Endothelial cell of umbilical vein (primary cell): ENCODE measurements around the gene IL3.
"Not testable (repeated sequence)": the region's sequence is repeated elsewhere in the genome, so short reads cannot be mapped to it uniquely, and the experiment has no call there.

Experiments
- POLR2A ChIP-seq: IDR thresholded peaks from 2 replicates; pipeline ENCODE4 v1.6.1; 2012; ENCODE audit warnings: low read depth, mild to moderate bottlenecking, control low read depth, low read length
- POLR2AphosphoS5 ChIP-seq: IDR thresholded peaks from 2 replicates; pipeline ENCODE4 v1.6.1; 2012; ENCODE audit warnings: low read depth, mild to moderate bottlenecking, control low read depth, low read length, moderate library complexity; ENCODE audit not compliant: insufficient read depth
- TF ChIP-seq, protein P1 (sequence below), 2 donors: IDR thresholded peaks; 1 replicate in 1 of 2; 2 replicates in 1 of 2; pipeline ENCODE4 v1.5.1; 2011; ENCODE audit warnings: low read length in 2 of 2, mild to moderate bottlenecking in 2 of 2, moderate library complexity in 2 of 2, control low read depth in 1 of 2, inconsistent platforms in 1 of 2, low read depth in 1 of 2; ENCODE audit not compliant: insufficient read depth in 1 of 2; ENCODE audit errors: extremely low read depth in 1 of 2
- TF ChIP-seq, protein P2 (sequence below): IDR thresholded peaks from 2 replicates; pipeline ENCODE4 v1.6.1; 2011; ENCODE audit not compliant: insufficient read depth, insufficient read length

DNA sequence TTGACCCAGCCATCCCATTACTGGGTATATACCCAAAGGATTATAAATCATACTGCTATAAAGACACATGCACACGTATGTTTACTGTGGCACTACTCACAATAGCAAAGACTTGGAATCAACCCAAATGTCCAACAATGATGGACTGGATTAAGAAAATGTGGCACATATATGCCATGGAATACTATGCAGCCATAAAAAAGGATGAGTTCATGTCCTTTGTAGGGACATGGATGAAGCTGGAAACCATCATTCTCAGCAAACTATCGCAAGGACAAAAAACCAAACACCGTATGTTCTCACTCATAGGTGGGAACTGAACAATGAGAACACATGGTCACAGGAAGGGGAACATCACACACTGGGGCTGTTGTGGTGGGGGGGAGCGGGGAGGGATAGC is 48.5 kb downstream of the IL3 start:
- TF ChIP-seq, protein P1, sequence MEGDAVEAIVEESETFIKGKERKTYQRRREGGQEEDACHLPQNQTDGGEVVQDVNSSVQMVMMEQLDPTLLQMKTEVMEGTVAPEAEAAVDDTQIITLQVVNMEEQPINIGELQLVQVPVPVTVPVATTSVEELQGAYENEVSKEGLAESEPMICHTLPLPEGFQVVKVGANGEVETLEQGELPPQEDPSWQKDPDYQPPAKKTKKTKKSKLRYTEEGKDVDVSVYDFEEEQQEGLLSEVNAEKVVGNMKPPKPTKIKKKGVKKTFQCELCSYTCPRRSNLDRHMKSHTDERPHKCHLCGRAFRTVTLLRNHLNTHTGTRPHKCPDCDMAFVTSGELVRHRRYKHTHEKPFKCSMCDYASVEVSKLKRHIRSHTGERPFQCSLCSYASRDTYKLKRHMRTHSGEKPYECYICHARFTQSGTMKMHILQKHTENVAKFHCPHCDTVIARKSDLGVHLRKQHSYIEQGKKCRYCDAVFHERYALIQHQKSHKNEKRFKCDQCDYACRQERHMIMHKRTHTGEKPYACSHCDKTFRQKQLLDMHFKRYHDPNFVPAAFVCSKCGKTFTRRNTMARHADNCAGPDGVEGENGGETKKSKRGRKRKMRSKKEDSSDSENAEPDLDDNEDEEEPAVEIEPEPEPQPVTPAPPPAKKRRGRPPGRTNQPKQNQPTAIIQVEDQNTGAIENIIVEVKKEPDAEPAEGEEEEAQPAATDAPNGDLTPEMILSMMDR (IDR thresholded peaks at IDR 0.05; ENCODE audit: extremely low read depth in 1 of 2, insufficient read depth in 1 of 2, low read depth in 1 of 2, low read length in 2 of 2), result not testable (repeated sequence)
- TF ChIP-seq POLR2AphosphoS5, POLR2A: not testable (repeated sequence)
- TF ChIP-seq, protein P2, sequence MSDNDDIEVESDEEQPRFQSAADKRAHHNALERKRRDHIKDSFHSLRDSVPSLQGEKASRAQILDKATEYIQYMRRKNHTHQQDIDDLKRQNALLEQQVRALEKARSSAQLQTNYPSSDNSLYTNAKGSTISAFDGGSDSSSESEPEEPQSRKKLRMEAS, result not testable (repeated sequence)
